GM23248 (cell line): ENCODE data around the gene CAMSAP3.

Source experiments
- EZH2 ChIP-seq: fragments of 200-600 bp; sonication (generic); IDR thresholded peaks from 2 replicates; pipeline ENCODE4 v1.6.1; 2018; ENCODE audit warnings: antibody characterized with exemption, mild to moderate bottlenecking; ENCODE audit not compliant: insufficient read depth, poor library complexity, severe bottlenecking
- EZH2phosphoT487 ChIP-seq: fragments of 200-600 bp; sonication (generic); IDR thresholded peaks from 2 replicates; pipeline ENCODE4 v1.6.1; 2018; ENCODE audit warnings: antibody characterized with exemption, moderate library complexity, mild to moderate bottlenecking, low read depth; ENCODE audit not compliant: insufficient read depth

DNA sequence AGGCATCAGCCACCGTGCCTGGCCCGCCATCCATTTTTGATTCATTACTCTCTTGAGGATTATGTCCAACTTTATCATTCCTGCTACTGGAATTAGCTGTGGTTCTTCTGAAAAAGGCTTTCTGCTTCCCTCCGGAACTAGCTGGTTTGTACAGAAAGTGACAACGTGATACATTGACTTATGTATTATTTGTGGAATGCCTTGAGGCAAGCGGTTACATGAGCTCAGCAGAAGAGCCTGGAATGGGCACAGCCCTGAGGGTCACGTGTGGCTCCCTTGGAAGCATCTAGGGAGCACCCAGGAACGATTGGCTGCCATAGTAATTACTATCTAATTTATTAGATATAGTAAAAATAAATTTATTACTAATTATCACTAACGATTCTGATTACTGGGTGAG lies 58.7 kb downstream of the CAMSAP3 start:
- TF ChIP-seq EZH2phosphoT487 (no peak), EZH2 (no peak)
